Trophoblast cell (in vitro differentiated cells and primary cell): Measurements from ENCODE around the gene TNK2.
"Not testable (repeated sequence)": the region's sequence is repeated elsewhere in the genome, so short reads cannot be mapped to it uniquely, and the experiment has no call there.

Experiments
- DNase-seq, 2 donors: peaks; one replicate each; pipeline ENCODE4 v3.0.0-alpha.2; 2016
- H2AFZ ChIP-seq: 2 replicates; pipeline ENCODE4 v1.6.1; 2013; ENCODE audit warnings: low read length, moderate library complexity, mild to moderate bottlenecking; ENCODE audit not compliant: insufficient read depth, poor library complexity
- H2AK5ac ChIP-seq: 2 replicates; pipeline ENCODE4 v1.6.1; 2013; ENCODE audit warnings: mild to moderate bottlenecking, low read length
- H2BK120ac ChIP-seq: 2 replicates; pipeline ENCODE4 v1.6.1; 2013; ENCODE audit warnings: low read length, mild to moderate bottlenecking, moderate library complexity; ENCODE audit not compliant: insufficient read depth, poor library complexity
- H2BK12ac ChIP-seq: 2 replicates; pipeline ENCODE4 v1.6.1; 2013; ENCODE audit warnings: mild to moderate bottlenecking, low read length, moderate library complexity
- H2BK5ac ChIP-seq: 2 replicates; pipeline ENCODE4 v1.6.1; 2013; ENCODE audit warnings: low read length, low read depth, moderate library complexity, mild to moderate bottlenecking; ENCODE audit not compliant: poor library complexity
- H3K14ac ChIP-seq: 2 replicates; pipeline ENCODE4 v1.6.1; 2013; ENCODE audit warnings: mild to moderate bottlenecking, low read length
- H3K18ac ChIP-seq: 2 replicates; pipeline ENCODE4 v1.6.1; 2013; ENCODE audit warnings: mild to moderate bottlenecking, low read length
- H3K23ac ChIP-seq: 2 replicates; pipeline ENCODE4 v1.6.1; 2013; ENCODE audit warnings: low read length
- H3K27ac ChIP-seq: 2 replicates; pipeline ENCODE4 v1.5.1; 2013; ENCODE audit warnings: low read depth, mild to moderate bottlenecking, inconsistent platforms, low read length, moderate library complexity
- H3K27me3 ChIP-seq: 2 replicates; pipeline ENCODE4 v1.6.1; 2013; ENCODE audit warnings: inconsistent platforms, mild to moderate bottlenecking, low read length, moderate library complexity; ENCODE audit not compliant: insufficient read depth
- H3K36me3 ChIP-seq, 2 experiments: 1 replicate in 1 of 2; 2 replicates in 1 of 2; pipeline ENCODE4 v1.6.1; 2013; ENCODE audit warnings: low read length in 2 of 2, mild to moderate bottlenecking in 2 of 2, moderate library complexity in 1 of 2; ENCODE audit not compliant: insufficient read depth in 2 of 2, control insufficient read depth in 1 of 2
- H3K4ac ChIP-seq: 2 replicates; pipeline ENCODE4 v1.6.1; 2013; ENCODE audit warnings: low read depth, mild to moderate bottlenecking, low read length, moderate library complexity
- H3K4me1 ChIP-seq, 2 experiments: 1 replicate in 1 of 2; 2 replicates in 1 of 2; pipeline ENCODE4 v1.6.1; 2013; ENCODE audit warnings: low read length in 2 of 2, mild to moderate bottlenecking in 2 of 2, moderate library complexity in 1 of 2; ENCODE audit not compliant: insufficient read depth in 2 of 2, control insufficient read depth in 1 of 2
- H3K4me2 ChIP-seq: 2 replicates; pipeline ENCODE4 v1.6.1; 2013; ENCODE audit warnings: inconsistent platforms, mild to moderate bottlenecking, low read length, moderate library complexity
- H3K4me3 ChIP-seq: 2 replicates; pipeline ENCODE4 v1.5.1; 2013; ENCODE audit warnings: mild to moderate bottlenecking, low read depth, low read length, inconsistent platforms
- H3K79me1 ChIP-seq: one replicate; pipeline ENCODE4 v1.6.1; 2013; ENCODE audit warnings: low read length
- H3K79me2 ChIP-seq: 2 replicates; pipeline ENCODE4 v1.6.1; 2013; ENCODE audit warnings: low read length, mild to moderate bottlenecking; ENCODE audit not compliant: control insufficient read depth, insufficient read depth, poor library complexity
- H3K9ac ChIP-seq: 2 replicates; pipeline ENCODE4 v1.6.1; 2013; ENCODE audit warnings: mild to moderate bottlenecking, low read length
- H3K9me3 ChIP-seq: 2 replicates; pipeline ENCODE4 v1.6.1; 2013; ENCODE audit warnings: low read depth, mild to moderate bottlenecking, control low read depth, inconsistent platforms, low read length; ENCODE audit not compliant: insufficient read depth
- H4K12ac ChIP-seq: 2 replicates; pipeline ENCODE4 v1.6.1; 2013; ENCODE audit warnings: low read depth, mild to moderate bottlenecking, low read length, moderate library complexity
- H4K8ac ChIP-seq: 2 replicates; pipeline ENCODE4 v1.6.1; 2013; ENCODE audit warnings: low read depth, mild to moderate bottlenecking, low read length, moderate library complexity
- H4K91ac ChIP-seq: one replicate; pipeline ENCODE4 v1.6.1; 2013; ENCODE audit warnings: low read depth, mild to moderate bottlenecking, low read length, moderate library complexity
- WGBS: extraction: QIAGEN DNeasy Blood & Tissue Kit; methylation state at CpG from one replicate; pipeline ENCODE4 v1.1.7; 2013; ENCODE audit warnings: missing lambda C conversion rate; ENCODE audit not compliant: insufficient read length, insufficient coverage; ENCODE audit errors: extremely low coverage; 5-methylcytosine and 5-hydroxymethylcytosine counted together

Gene TNK2

DNA sequence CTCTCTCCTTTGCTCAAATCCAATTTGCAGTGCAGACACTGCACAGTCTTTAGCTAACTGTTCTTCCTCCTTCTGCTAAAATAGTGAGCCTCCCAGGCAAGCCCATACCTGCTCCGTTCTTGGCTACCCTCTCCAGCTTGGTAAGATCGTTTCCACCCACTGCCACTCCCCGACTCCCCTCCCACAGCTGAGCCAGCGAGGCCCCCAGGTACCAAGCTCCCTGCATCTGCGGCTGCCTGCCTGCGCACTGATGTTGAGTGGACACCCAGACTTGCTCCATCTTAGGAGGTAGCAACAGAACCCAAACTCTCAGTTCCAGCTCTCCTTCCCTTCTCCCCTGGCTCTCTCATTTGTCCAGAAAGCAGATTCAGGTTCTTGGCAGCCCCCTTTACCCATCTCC, 7.9 kb upstream of the TNK2 start:
- H2AFZ ChIP-seq, result no peak overlapping the region
- H3K4me2 ChIP-seq, result no peak overlapping the region
- H3K27ac ChIP-seq, result no peak overlapping the region
- H3K9ac ChIP-seq, result no peak overlapping the region
- peaks cover 7% of the 10 kb centered on the region for H3K79me1 ChIP-seq
- WGBS, result no CpG with 5 or more reads among the region's 6 CpGs
- H3K27me3 ChIP-seq, result no peaks in the 10 kb centered on the region
- H4K8ac ChIP-seq, result no peak overlapping the region
- peaks cover 6 to 10% of the 10 kb centered on the region in 2 experiments for H3K4me1 ChIP-seq
- H3K79me2 ChIP-seq, result no peaks in the 10 kb centered on the region
- no peak overlapping the region for H2BK12ac ChIP-seq
- no peaks in the 10 kb centered on the region for H3K36me3 ChIP-seq
- no peak overlapping the region for H3K23ac ChIP-seq
- no peak overlapping the region for H4K91ac ChIP-seq
- no peak overlapping the region for H2BK5ac ChIP-seq
- DNase-seq, result no peak
- H2AK5ac ChIP-seq, result no peak overlapping the region
- H4K12ac ChIP-seq, result no peak overlapping the region
- H3K18ac ChIP-seq, result no peak overlapping the region
- peaks cover 1% of the 10 kb centered on the region for H3K9me3 ChIP-seq
- no peak overlapping the region for H3K4ac ChIP-seq
- no peak overlapping the region for H2BK120ac ChIP-seq
- no peak overlapping the region for H3K14ac ChIP-seq
- H3K4me3 ChIP-seq, result no peak overlapping the region

DNA sequence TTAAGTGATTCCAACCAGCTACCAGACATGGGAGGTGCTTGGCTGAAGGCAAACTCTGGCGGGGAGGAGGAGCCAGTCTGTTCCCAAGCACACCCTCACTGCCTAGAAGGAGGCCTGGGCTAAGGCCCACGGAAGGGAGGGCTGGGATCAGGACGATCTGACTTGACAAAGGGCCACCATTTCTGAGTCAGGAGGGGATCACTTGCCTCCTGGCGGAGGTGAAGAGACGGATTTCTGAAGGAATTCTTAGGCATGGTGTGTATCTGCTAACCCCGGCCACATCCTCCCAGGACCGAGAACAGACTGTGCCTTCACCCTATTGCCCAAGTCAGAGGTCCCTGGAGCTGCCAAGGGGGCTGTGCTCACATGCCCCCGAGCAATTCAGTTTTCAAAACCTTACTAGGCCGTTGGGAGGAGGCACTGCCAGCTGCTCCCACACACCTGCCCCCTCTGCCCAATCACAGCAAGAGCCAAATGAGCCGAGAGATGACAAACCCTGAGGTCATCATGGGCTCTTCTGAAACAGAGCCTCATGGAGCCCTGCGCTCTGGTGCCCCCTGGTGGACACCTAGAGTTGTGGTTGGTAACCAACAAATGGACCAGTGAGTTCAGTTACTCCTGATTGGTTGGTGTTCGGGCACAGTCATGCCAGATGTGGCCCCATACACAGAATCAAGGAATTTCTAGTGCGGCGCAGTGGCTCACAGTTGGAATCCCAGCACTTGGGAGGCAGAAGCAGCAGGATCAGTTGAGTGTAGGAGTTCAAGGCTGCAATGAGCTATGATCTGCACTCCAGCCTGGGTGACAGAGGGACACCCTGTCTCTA, 6.5 kb upstream of the TNK2 start:
- Histone ChIP-seq H3K4me2 (peak overlapping the region; percentile 51), H2BK12ac (peak overlapping the region; percentile 12), H3K14ac (no peak overlapping the region), H2AK5ac (no peak overlapping the region), H3K79me1 (peaks cover 13% of the 10 kb centered on the region), H4K8ac (peak overlapping the region; percentile 67), H4K12ac (no peak overlapping the region), H3K23ac (no peak overlapping the region), H3K27me3 (no peaks in the 10 kb centered on the region), H3K27ac (peak overlapping the region; percentile 31), H4K91ac (peak overlapping the region; percentile 60), H3K9ac (no peak overlapping the region), H3K4ac (no peak overlapping the region), H3K4me1 (peaks cover 18 to 19% of the 10 kb centered on the region in 2 experiments), H3K9me3 (peaks cover 1% of the 10 kb centered on the region), H2AFZ (peak overlapping the region; percentile 38), H3K36me3 (no peaks in the 10 kb centered on the region), H3K4me3 (no peak overlapping the region), H3K79me2 (no peaks in the 10 kb centered on the region), H3K18ac (peak overlapping the region; percentile 46), H2BK120ac (no peak overlapping the region), H2BK5ac (no peak overlapping the region)
- WGBS, result no CpG with 5 or more reads among the region's 14 CpGs
- peak; percentile 94 to 98 for DNase-seq

DNA sequence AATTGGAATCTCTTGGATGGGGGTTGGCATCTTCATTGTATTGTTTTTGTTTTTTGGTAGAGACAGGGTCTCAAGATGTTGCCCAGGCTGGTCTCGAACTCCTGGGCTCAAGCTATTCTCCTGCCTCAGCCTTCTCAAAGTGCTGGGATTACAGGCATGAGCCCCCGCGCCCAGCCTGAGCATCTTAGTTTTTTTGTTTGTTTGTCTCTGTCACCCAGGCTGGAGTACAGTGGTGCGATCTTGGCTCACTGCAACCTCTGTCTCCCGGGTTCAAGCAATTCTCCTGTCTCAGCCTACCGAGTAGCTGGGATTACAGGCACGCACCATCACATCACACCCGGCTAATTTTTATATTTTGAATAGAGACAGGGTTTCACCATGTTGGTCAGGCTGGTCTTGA, 5.8 kb upstream of the TNK2 start:
- H2AFZ ChIP-seq, H2AK5ac ChIP-seq, H4K8ac ChIP-seq, H3K4me3 ChIP-seq, H3K23ac ChIP-seq, H3K9ac ChIP-seq, H2BK5ac ChIP-seq, H3K4ac ChIP-seq, DNase-seq, H3K9me3 ChIP-seq, H2BK120ac ChIP-seq, H2BK12ac ChIP-seq, H4K12ac ChIP-seq, H4K91ac ChIP-seq, H3K27ac ChIP-seq, H3K4me2 ChIP-seq, H3K27me3 ChIP-seq, H3K36me3 ChIP-seq, H3K79me2 ChIP-seq, H3K18ac ChIP-seq, H3K14ac ChIP-seq: not testable (repeated sequence)
- whole genome bisulfite sequencing, result no CpG with 5 or more reads among the region's 8 CpGs
- peaks cover 15% of the 10 kb centered on the region for H3K79me1 ChIP-seq
- H3K4me1 ChIP-seq, result peaks cover 19 to 20% of the 10 kb centered on the region in 2 experiments

- Histone ChIP-seq H3K79me2 (peaks cover 3% of the 10 kb centered on the region), H3K9ac (no peak overlapping the region), H3K27ac (no peak overlapping the region), H3K18ac (no peak overlapping the region), H4K91ac (no peak overlapping the region), H3K23ac (no peak overlapping the region), H3K14ac (no peak overlapping the region), H3K4me3 (no peak overlapping the region), H2BK120ac (no peak overlapping the region), H3K79me1 (peaks cover 18% of the 10 kb centered on the region), H4K8ac (no peak overlapping the region), H2AK5ac (no peak overlapping the region), H3K9me3 (peaks cover 1% of the 10 kb centered on the region), H3K27me3 (no peaks in the 10 kb centered on the region), H4K12ac (no peak overlapping the region), H2BK12ac (no peak overlapping the region), H2AFZ (no peak overlapping the region), H3K4me1 (peaks cover 20 to 21% of the 10 kb centered on the region in 2 experiments), H2BK5ac (no peak overlapping the region), H3K4ac (no peak overlapping the region), H3K36me3 (no peaks in the 10 kb centered on the region), H3K4me2 (no peak overlapping the region)
- DNase-seq, result no peak
- WGBS, result no CpG with 5 or more reads among the region's 11 CpGs
Measured at GRCh38 chr3:195913382-195913781, 5.0 kb upstream of the TNK2 start.
